Vagina (tissue), 2 donors: ENCODE results near the gene PDE1C.

Experiments
- CTCF ChIP-seq, 3 experiments: fragments of 450-650 bp in 2 of 3; fragments of 200-600 bp in 1 of 3; sonication (generic) in 1 of 3; IDR thresholded peaks; one replicate each; pipeline ENCODE4 v1.5.1; 2017 to 2019; ENCODE audit warnings: antibody characterized with exemption in 3 of 3, mild to moderate bottlenecking in 2 of 3, moderate library complexity in 2 of 3
- POLR2AphosphoS5 ChIP-seq, 2 donors: sonication (generic); formaldehyde crosslinking; IDR thresholded peaks; one replicate each; pipeline ENCODE4 v1.9.0; 2017; ENCODE audit warnings: antibody characterized with exemption in 2 of 2, mild to moderate bottlenecking in 2 of 2, low read depth in 1 of 2; ENCODE audit not compliant: insufficient read depth in 1 of 2

DNA sequence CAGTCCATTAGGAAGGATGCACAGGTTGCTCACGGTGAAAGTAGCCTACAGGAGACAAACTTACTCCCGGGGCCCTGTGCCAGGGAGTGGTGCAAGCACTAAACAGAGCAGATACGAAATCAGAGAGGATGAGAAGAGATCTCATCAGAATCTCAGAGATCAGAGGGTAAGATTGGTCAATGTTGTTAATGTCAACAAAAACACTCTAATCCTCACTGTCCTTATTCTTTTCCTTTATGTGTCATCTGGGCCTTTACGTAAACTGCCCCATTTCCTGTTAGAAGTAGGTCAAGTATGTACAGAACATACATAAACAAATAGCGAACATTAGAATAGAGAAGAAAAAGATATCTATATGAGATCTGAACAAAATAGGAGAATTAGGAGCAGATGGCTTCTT lies 220.1 kb downstream of the PDE1C start:
- TF ChIP-seq CTCF (IDR thresholded peaks at IDR 0.05) (no peak), POLR2AphosphoS5 (IDR thresholded peaks at IDR 0.05; ENCODE audit: insufficient read depth in 1 of 2, low read depth in 1 of 2) (no peak)
